M059J (cell line): ENCODE data around the gene GNLY. TPM values are rescaled to one million over a fixed set of nuclear protein-coding genes. Genes with fewer than 3 reads are reported as not detected.
"Not testable (repeated sequence)": the region's sequence is repeated elsewhere in the genome, so short reads cannot be mapped to it uniquely, and the experiment has no call there.

ENCODE experiments used
- DNase-seq: peaks from one replicate; pipeline ENCODE4 v3.0.0-alpha.2; 2012; ENCODE audit warnings: low read depth
- total RNA-seq: library from RNA; depleted of rRNA; stranded (reverse); fragments of >200 nt; shearing (Covaris generic); gene quantifications from 2 replicates; pipeline ENCODE4 v1.2.3, GENCODE V29; 2014

The GNLY gene
- total RNA-seq, 1 experiment from 2014 or later = not detected

DNA sequence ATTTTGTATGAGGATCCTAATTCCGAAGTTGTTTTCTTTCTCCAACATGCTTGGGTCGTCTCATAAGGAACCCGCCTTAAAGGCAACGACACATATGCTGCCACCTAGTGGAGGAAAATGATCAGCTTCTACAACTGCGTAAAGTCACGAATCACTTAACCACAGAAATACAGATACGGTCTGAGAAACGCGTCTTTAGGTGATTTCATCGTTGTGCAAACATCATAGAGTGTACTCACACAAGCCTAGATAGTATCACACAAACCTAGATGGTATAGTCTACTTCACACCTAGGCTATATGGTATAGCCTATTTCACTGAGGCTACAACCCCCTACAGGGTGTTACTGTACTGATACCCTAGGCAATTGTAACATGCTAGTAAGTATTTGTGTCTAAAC is 13.1 kb downstream of the GNLY start:
- DNase-seq = peak; percentile 80

DNA sequence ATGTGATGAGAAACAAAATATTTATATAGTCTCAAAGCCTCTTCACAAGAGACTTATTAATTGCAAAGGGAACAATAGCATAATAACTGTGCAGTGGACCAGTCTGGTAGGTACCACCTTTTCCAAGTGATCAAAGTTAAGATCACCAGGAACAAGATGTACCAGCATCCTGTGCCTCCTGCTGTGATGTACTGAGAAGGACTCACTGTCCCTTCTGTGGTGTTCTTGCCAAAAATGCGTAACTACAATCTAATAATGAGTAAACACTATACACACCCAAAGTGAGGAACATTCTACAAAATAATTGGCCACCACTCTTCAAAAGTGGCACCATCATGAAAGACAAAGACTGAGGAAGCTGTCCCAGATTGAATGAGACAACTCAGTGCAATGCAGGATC is 14.5 kb downstream of the GNLY start:
- no peak for DNase-seq

DNA sequence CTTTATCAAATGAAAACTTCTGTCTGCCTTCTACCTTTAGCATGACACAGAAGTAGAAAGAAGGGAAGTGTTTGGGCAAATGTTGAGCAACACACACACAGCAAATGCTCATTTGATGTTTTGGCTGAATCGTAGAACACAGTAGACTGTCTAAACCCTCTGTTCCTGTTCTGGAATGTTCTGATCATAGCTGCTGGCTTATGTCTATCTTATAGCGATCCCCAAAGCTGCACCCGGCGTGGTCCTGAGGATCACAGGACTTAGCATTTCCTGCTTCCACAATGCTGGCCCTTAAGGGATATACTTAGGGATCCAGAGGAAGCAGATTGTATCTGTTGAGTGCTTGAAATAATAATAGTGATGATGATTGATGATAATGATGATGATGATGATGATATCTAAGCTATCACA is 15.2 kb downstream of the GNLY start:
- DNase-seq = no peak

DNA sequence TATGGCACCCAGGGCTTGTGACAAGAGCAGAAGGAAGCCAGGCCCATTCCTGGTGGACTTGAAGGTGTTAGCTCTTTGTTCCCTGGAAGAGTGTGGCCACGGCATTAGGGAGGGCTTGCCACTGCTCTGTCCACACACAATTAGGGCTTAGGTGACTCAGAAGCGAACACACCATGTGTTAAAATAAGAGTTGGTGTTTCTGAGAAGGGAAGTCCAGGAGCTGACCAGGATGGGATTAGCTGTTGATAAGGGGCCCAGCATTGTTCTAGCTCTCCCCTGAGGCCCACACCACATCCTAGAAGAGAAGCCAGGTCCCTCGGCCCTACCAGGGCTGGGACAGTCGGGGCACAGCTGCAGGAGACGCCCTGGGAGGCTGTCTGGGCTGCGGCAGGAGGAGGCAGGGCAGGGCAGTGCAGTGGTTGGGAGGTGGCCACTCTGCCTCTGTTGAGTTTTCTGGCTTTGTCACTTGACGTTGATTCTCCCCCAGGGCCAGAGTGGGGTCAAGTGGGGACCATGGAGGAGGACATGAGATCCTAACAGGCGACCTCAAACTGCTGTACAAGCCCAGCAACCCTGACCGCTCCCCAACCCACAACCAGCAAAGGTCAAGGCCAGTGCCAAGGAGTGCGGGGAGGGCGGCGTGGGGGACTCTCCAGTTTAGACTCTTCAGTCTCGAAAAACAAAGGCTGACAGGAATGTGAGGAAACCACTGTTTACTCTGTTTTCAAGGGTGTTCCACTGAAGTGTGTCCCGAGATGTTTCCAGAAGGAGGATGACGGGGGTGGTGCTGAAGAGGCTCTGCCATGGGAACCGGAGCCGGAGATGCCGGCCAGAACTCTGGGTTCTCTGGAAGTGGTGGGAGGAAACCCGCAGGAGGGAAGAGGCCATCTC is 16.8 kb downstream of the GNLY start:
- DNase-seq = no peak

DNA sequence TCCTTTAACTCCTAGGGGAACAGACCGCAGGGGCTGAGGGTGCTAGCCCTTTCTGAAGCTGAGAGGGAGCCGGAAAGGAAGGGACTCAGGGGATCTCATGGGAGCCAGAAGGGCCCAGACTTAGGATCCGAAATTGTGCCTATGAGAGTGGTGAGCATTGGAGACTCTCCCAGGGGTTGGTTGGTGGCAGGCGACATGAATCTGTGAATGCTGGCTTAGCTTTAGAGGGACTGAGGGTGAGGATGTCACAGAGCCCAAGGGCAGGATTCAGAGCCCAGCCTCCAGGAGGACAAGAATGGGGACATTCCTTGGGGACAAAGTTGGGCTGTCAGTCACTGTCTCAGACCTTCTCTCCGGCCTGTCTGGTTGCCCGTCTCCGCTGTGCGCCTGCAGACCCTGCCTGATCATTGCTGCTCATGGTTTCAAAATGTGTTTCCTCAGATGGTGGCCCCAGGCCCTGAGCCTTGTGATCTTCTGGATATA is 17.5 kb downstream of the GNLY start:
- no peak for DNase-seq

DNA sequence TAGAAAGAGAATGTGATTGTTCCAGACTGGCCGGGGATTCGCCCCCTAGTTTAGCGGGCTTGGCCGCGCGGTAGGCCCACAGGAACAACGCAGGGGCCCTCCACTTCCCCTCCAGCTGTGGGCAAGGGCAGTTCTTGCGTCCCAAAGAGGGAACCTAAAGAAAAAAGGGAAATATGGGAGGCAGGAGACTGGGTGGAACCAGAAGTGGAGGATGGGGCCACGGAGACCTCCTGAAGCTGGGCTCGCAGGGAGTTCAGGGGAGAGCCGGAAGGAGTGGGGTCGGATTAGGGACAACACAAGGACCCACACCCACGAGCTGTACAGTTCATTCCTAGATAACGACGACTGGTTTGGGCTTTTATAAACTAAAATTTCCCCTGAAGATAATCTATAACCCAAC is 18.2 kb downstream of the GNLY start:
- no peak for DNase-seq

DNA sequence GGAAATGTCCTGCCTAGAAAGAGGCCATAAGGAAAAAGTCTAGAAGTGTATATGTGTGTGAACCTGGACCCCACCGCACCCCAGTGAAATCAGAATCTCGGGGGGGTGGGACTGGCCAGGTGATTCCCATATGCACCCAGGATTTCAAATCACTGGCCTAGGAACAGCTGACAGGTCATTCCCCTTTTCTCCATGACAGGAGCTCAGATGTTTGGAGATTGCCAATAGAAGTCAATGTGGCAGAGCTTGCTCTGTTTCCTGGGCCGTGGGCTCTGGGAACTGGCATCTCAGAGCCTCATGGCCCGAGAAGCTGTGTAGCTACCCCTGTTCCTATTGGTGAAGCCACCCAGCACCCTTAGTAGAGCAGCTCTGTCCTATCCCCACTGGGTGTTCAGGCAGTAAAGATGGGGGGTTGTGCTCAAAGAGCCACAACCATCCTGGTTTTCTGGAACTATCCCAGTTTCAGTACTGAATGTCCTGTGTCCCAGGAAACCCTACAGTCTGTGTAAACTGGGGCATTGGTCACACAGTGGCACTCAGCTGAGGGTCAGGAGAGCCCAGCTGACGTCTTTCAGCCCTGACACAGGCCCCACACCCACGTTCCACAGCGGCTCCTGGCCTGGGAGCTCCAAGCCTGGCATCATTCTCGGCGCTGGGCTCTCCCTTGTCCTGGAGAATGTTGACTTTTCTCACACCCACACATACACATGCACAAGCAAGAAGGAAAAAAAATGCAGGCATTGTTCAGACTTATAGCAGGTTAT is 18.9 kb downstream of the GNLY start:
- no peak for DNase-seq

DNA sequence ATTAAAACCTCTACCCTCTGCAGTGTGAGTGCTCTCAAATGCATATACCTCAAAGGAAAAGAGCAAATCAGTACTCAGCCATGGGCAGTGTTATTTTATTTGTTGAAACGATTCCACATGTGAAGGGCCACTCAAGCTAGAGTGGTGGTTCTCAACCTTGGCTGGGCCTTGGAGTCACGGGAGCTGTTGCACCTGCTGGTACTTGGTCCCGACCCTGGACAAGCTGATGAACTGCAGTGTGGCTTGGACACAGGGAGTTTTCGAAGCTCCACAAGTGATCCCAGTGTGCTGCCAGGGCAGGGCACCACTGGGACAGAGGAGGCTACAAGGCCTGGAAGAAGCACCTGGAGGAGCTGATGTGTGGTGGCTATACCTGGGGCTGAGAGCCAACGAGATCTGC is 19.7 kb downstream of the GNLY start:
- no peak for DNase-seq

DNA sequence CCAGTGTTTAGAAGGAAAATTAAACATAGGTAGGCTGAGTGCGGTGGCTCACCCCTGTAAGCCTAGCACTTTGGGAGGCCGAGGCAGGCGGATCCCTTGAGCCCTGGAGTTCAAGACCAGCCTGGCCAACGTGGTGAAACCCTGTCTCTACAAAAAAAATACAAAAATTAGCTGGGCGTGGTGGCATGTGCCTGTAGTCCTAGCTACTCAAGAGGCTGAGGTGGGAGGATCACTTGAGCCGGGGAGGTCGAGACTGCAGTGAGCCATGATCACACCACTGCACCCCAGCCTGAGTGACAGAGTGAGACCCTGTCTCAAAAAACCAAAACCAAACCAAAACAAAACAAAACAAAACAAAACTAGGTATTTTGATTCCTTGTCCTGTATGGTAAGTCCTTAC is 20.3 kb downstream of the GNLY start:
- DNase-seq = not testable (repeated sequence)

DNA sequence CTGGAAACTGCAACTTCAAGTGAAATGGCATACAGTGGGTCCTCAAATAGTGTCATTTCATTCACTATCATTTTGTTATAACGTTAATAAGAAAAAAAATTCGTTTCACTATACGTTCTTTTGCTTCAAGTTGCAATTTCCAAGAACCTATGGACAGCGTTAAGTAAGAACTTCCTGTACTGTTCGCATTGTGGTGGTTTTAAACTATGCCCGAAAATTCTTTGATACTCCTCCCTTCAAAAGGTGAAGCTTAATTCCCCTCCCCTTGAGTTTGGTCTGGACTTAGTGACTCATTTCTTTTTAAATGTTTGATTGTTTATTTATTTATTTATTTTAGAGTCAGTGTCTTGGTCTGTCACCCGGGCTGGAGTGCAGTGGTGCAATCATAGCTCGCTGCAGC is 20.7 kb downstream of the GNLY start:
- no peak for DNase-seq

DNA sequence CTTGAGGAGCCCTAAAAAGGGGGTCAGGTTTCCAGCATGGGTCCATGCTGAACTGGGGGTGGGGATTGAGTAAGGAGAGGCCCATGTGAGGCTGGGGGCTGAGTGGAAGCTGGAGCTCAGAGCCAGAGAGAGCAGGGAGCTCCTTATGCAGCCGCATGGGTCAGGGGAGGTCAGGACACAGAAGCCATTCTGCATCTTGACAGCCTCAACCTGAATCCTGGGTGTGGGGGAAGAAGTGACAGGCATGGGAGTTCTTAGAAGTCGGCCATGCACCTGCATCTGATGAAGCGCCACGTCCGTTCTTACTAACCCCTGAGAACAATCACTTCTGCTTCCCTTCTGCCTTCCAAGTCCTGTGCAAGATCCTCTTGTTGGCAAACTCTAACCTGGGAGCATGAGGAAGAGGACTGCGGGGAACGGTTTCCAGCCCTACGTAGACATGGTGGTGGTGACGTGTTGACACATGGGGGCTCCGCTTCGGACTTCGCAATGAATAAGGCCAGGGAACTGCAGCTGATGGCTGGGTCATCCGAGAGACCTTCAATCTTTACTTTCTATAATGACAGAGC is 22.3 kb downstream of the GNLY start:
- DNase-seq = no peak

DNA sequence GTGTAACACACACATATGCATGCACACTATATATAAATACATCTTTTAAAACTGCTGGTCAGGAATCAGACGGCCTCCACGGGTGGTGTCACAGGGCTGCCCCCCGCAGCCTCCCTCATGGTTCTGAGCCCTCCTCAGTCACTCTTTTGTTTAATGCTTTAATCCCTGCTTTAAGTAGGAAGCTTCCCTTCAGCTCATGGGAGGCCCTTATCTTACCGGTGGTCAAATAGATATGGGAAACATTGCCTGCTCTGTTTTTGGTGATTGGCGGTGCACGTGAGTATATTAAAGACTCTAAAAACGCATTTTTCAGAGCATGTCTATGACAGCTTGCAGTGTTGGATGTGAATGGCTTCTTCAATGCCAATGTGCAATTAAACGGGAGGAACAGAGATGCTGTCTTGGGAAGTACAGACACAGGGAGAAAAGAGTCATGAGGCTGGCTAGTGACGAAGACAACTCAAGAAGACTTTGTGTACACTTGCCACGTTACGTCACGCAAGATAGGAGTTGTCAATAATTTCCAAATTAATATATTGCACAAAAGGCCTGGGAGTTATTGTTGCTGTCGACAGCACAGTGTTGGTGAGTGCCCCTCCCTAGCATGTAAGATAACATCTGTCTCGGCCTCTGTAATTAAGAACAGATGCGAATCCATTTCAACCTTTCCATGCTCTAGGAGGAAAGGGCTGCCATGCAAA is 23.3 kb downstream of the GNLY start:
- no peak for DNase-seq

DNA sequence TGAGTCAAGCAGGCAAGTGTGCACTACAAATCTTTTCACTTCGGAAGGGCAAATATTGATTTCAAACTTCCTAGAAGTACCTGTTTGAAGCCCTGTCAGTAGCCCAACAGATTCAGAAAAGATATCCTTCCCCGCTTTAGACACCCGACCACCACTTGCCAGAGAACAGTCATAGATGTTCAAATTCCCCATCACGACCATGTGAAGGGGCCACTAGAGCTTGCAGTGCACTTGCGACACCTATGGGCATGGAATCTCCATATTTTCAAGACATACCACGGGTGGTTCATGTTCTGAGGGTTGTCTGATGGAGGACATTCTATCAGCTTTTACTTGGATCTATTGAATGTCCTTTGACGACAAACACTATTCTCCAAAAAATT is 23.8 kb downstream of the GNLY start:
- DNase-seq = no peak

DNA sequence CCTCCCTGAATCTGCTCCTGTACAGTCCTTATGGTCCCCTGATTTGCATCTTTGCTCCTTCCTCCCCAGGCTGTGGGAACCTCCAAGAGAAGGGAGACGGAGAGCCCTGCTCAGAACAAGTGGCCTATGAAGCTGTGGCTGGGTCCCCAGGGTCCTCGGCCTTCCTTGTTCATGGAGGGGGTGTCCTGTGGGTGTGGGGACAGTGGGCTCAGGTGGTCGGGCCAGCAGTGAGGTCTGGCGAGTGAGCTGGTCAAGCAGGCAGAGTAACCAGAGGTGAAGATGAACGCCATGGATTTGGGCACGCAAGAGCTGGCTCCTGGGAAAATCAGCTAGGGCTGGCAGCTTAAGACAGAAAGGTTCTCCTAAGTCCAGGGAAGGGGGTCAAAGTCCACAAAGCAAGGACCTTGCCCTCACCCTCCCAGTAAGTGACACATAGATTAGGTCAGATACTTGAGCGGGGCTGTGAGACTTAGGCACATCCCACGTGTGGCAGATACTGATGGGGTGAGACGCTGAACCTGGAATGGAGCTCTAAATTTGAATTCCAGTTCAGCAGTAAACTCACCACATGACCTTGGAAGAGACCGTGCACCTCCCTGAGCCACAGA is 24.8 kb downstream of the GNLY start:
- DNase-seq = no peak

DNA sequence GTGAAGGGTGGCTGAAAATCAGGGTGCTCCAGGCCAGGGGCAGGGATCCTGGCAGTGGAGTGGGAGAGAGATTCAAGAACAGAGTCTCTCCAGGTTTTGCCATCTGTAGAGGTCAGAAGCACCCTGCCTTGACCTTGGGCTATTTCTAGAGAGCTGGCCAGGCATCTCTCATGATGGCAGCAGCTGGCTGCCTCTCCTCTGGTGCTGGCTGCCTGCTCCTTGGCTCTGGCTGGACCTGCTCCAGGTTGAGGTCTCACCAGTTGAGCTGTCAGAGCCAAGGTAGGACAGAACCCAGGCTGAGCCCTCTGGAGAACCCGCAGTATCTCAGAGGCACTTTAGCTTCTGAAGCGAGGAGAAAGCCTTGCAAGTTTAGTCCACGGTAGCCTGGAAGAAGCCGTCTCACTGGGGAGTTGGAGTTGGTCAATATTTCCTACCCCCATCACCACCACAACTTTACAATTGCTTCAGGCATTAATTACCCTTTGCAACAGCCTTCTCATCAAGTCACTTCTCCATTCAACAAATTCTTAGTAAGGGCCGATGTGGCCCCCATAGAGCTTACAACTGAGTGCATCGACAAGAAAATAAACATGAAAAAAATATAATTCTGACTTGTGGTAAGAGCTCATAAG is 25.6 kb downstream of the GNLY start:
- DNase-seq = no peak

DNA sequence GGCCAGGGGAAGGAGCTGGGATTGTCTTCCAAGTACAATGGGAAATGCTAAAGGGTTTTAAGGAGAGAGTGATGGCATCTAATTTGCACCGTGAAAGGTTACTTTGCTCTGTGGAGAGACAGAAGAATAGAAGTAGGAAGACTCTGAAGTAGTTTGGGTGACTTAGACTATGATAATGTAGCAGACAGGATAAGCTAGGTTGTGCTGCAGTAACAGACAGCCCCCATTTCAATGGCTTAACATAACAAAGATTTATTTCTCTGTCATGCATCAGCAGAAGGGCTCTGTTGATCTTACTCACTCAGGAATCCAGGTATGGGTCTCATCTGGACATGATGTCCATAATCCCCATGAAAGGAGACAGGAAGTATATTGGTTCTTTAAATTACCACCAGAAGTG is 26.4 kb downstream of the GNLY start:
- no peak for DNase-seq

DNA sequence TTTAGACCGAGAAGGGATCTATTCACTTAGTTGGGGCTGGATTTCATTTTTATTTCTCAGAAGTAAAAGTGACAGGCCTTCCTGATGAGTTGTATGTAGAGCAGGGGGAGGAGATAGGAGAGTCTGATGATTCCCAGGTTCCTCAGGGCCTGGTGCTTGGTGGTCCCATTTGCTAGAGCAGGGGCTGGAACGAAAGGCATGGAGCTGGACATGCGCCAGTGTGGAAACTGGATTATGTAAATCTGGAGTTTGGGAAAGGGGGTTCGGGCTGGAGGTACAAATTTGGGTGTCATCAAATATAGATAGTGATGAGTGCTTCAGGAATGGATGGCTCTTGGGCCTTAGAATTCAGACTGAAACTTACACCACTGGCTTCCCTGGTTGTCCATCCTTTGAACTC is 27.5 kb downstream of the GNLY start:
- no peak for DNase-seq

DNA sequence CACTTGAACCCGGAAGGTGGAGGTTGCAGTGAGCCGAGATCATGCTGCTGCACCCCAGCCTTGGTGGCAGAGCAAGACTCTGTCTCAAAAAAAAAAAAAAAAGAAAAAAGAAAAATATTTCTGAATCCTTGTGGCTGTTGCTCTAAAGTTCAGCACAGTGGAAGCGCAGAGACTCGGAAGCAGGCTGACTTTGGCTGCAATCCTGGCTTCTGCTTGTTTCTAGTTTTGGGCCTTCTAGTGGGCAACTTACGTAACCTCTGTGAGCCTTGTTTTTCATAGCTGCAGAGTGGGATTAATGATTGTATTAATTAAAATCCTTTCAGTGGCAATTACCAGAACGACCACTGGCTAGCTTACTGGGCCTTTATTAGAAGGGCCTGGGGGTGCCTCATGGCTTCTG is 28.4 kb downstream of the GNLY start:
- DNase-seq = no peak

DNA sequence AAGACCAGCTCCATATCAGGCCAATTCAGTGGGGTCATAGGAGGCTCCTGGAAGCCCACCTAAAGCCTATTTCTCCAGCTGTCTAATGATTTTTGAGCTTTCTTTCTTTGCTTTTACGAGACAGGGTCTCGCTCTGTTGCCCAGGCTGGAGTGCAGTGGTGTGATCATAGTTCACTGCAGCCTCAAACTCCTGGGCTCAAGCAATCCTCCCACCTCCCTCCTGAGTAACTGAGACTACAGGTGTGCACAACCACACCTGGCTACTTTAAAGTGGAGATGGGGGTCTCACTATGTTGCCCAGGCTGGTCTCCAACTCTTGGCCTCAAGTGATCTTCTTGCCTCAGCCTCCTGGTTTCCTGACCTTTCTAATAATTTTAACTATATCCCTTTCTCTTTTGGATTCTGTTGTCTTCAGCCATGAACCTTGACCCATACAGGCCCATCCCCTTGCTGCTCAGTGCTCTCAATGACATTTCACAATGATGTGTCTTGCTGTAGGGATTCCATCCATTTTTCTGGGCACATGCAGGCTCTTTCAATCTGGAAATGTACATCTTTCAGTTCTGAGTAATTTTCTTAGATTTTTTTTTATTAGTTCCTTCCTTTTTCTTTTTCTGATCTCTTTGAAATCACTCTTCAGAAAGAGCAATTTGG is 29.7 kb downstream of the GNLY start:
- DNase-seq = no peak

DNA sequence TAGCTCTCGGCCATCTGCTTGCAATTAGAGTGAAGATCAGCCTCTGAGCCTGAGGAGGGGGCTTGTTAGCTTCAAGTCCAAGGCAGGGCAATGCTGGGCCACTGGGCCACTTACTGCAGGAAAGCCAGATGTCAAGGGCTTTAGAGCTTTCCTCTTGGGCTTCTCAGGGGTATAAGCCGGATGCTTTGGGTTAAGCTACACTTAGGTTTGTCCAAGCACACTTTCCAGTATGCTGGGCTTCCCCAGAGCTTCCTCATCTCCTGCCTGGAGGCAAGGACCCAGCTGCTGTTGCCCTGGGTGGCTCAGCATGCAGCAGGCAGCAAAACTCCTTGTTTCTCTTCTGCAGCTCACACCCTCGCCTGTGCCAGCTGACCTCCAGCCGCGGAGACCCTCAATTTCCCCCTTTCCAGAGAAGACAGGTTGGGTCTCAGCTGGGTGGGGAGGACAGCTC is 30.6 kb downstream of the GNLY start:
- no peak for DNase-seq

DNA sequence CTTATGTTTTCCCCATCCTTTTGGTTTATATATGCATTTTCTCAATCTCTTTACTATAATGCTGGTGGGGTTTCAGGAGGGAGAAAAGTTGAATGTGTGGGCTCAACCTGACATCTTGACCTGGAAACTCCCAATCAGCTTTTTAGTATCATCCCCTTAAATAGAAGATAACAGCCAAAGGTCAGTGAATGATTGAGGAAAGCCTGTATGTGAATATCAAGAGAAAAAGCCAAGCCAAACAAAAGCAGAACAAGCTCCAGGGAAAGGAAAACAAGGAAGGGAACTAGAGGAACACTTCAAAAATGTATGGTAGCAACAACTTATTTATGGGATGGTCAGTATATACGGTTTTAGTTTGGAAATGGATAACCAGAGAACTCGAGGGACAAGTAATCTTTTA is 31.3 kb downstream of the GNLY start:
- DNase-seq = no peak
